WTC11 (cell line): ENCODE data around the gene POMGNT1.

ENCODE experiments used
- CREM ChIP-seq: sonication (generic); formaldehyde crosslinking; IDR thresholded peaks from 2 replicates; pipeline ENCODE4 v1.8.1; 2022; ENCODE audit warnings: mild to moderate bottlenecking, missing genetic modification reagents, moderate library complexity
- ELF4 ChIP-seq: sonication (generic); formaldehyde crosslinking; IDR thresholded peaks from 2 replicates; pipeline ENCODE4 v1.8.1; 2022; ENCODE audit warnings: low read depth, mild to moderate bottlenecking, moderate library complexity, missing genetic modification reagents
- JAZF1 ChIP-seq: fragments of 250-450 bp; sonication (Bioruptor Pico); IDR thresholded peaks from 2 replicates; pipeline ENCODE4 v1.9.0; 2021; ENCODE audit warnings: moderate library complexity, mild to moderate bottlenecking, inconsistent platforms
- NFE2L1 ChIP-seq: sonication (generic); formaldehyde crosslinking; IDR thresholded peaks from 2 replicates; pipeline ENCODE4 v1.8.1; 2023; ENCODE audit warnings: missing genetic modification reagents
- SMAD3 ChIP-seq: sonication (generic); formaldehyde crosslinking; IDR thresholded peaks from 2 replicates; pipeline ENCODE4 v1.8.0; 2022; ENCODE audit warnings: missing genetic modification reagents, mild to moderate bottlenecking, borderline replicate concordance
- TCF7 ChIP-seq: sonication (generic); formaldehyde crosslinking; IDR thresholded peaks from 2 replicates; pipeline ENCODE4 v1.8.0; 2022; ENCODE audit warnings: mild to moderate bottlenecking, low read depth, missing genetic modification reagents, moderate library complexity
- TEAD4 ChIP-seq: sonication (generic); formaldehyde crosslinking; IDR thresholded peaks from 2 replicates; pipeline ENCODE4 v1.8.0; 2022; ENCODE audit warnings: mild to moderate bottlenecking, missing genetic modification reagents
- TF ChIP-seq, protein P1 (sequence below): fragments of 200-600 bp; IDR thresholded peaks from 2 replicates; pipeline ENCODE4 v1.8.0; 2022; ENCODE audit warnings: antibody characterized with exemption
- TF ChIP-seq, protein P2 (sequence below): sonication (generic); formaldehyde crosslinking; IDR thresholded peaks from 2 replicates; pipeline ENCODE4 v1.8.1; 2022; ENCODE audit warnings: missing genetic modification reagents, borderline replicate concordance
- TF ChIP-seq, protein P3 (sequence below): fragments of 250-450 bp; sonication (Bioruptor Pico); IDR thresholded peaks from 2 replicates; pipeline ENCODE4 v1.9.0; 2021; ENCODE audit warnings: mild to moderate bottlenecking, borderline replicate concordance

DNA sequence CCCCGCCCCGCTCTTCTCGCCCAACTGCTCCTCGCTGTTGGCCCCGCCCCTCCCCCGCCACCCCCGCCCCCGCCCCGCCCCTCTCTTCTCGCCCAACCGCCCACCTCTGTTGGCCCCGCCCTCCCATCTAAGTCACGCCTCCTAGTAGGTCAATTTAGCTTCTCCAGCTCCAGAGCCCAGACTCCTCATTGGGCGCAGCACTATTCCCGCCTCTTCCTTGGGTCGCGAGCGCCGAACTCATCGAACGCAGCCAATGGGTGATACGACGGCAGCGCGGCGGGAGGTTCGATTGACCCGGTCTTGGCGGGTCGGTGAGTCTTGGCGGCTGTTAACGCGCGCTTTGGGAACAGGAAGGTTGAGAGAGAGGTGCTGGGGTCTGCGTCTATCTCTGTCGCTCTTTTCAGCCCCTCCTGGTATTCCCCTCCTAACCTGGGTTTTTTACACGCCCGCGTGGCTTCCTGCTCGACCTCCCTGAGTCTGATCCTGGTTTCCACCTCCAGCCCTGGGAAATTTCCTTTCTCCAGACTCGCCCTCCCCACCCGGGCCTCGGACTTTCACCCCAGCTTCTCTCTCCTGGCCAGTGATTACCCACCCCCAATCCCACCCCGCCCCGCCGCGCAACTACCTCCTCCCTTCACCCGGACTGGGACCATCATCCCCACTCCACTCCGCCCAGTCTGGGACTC lies 49.3 kb upstream of the POMGNT1 start, which contains the start of gene RAD54L:
- TF ChIP-seq ELF4 (CRISPR knock-in tag) = no peak
- TF ChIP-seq, protein P1, sequence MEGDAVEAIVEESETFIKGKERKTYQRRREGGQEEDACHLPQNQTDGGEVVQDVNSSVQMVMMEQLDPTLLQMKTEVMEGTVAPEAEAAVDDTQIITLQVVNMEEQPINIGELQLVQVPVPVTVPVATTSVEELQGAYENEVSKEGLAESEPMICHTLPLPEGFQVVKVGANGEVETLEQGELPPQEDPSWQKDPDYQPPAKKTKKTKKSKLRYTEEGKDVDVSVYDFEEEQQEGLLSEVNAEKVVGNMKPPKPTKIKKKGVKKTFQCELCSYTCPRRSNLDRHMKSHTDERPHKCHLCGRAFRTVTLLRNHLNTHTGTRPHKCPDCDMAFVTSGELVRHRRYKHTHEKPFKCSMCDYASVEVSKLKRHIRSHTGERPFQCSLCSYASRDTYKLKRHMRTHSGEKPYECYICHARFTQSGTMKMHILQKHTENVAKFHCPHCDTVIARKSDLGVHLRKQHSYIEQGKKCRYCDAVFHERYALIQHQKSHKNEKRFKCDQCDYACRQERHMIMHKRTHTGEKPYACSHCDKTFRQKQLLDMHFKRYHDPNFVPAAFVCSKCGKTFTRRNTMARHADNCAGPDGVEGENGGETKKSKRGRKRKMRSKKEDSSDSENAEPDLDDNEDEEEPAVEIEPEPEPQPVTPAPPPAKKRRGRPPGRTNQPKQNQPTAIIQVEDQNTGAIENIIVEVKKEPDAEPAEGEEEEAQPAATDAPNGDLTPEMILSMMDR = no peak
- TF ChIP-seq NFE2L1 (CRISPR knock-in tag) = peak; percentile 85; the same call in 1 of the 2 replicates
- no peak for TF ChIP-seq JAZF1 (CRISPR knock-in tag)
- TF ChIP-seq, protein P2, sequence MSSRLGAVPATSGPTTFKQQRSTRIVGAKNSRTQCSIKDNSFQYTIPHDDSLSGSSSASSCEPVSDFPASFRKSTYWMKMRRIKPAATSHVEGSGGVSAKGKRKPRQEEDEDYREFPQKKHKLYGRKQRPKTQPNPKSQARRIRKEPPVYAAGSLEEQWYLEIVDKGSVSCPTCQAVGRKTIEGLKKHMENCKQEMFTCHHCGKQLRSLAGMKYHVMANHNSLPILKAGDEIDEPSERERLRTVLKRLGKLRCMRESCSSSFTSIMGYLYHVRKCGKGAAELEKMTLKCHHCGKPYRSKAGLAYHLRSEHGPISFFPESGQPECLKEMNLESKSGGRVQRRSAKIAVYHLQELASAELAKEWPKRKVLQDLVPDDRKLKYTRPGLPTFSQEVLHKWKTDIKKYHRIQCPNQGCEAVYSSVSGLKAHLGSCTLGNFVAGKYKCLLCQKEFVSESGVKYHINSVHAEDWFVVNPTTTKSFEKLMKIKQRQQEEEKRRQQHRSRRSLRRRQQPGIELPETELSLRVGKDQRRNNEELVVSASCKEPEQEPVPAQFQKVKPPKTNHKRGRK = no peak
- TF ChIP-seq CREM (CRISPR knock-in tag) = no peak
- no peak for TF ChIP-seq TCF7 (CRISPR knock-in tag)
- TF ChIP-seq, protein P3, sequence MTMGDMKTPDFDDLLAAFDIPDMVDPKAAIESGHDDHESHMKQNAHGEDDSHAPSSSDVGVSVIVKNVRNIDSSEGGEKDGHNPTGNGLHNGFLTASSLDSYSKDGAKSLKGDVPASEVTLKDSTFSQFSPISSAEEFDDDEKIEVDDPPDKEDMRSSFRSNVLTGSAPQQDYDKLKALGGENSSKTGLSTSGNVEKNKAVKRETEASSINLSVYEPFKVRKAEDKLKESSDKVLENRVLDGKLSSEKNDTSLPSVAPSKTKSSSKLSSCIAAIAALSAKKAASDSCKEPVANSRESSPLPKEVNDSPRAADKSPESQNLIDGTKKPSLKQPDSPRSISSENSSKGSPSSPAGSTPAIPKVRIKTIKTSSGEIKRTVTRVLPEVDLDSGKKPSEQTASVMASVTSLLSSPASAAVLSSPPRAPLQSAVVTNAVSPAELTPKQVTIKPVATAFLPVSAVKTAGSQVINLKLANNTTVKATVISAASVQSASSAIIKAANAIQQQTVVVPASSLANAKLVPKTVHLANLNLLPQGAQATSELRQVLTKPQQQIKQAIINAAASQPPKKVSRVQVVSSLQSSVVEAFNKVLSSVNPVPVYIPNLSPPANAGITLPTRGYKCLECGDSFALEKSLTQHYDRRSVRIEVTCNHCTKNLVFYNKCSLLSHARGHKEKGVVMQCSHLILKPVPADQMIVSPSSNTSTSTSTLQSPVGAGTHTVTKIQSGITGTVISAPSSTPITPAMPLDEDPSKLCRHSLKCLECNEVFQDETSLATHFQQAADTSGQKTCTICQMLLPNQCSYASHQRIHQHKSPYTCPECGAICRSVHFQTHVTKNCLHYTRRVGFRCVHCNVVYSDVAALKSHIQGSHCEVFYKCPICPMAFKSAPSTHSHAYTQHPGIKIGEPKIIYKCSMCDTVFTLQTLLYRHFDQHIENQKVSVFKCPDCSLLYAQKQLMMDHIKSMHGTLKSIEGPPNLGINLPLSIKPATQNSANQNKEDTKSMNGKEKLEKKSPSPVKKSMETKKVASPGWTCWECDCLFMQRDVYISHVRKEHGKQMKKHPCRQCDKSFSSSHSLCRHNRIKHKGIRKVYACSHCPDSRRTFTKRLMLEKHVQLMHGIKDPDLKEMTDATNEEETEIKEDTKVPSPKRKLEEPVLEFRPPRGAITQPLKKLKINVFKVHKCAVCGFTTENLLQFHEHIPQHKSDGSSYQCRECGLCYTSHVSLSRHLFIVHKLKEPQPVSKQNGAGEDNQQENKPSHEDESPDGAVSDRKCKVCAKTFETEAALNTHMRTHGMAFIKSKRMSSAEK (CRISPR knock-in tag) = no peak
- 0 out of 2 replicates have a peak, but pooled peaks have one; percentile 67 for TF ChIP-seq SMAD3 (CRISPR knock-in tag)
- TF ChIP-seq TEAD4 (CRISPR knock-in tag) = no peak
